GM12891 (cell line): ENCODE results near the gene NEK7.

Experiments used
- DNase-seq: peaks from one replicate; pipeline ENCODE4 v3.0.0; 2011; ENCODE audit warnings: low spot score; ENCODE audit not compliant: insufficient read length
- FAIRE-seq: peaks from 2 replicates; lab custom pipeline; 2011; peaks lifted over from hg19 to GRCh38; lab: Jason Lieb, UNC
- PAX5 ChIP-seq: IDR thresholded peaks from 2 replicates; pipeline ENCODE4 v1.6.1; 2011; ENCODE audit warnings: low read length, moderate library complexity, mild to moderate bottlenecking; ENCODE audit not compliant: insufficient read depth, severe bottlenecking
- POLR2A ChIP-seq: IDR thresholded peaks from 2 replicates; pipeline ENCODE4 v1.6.1; 2011; ENCODE audit warnings: low read depth, low read length, control low read depth
- POLR2AphosphoS5 ChIP-seq: IDR thresholded peaks from 2 replicates; pipeline ENCODE4 v1.6.1; 2011; ENCODE audit warnings: low read depth, low read length, control low read depth
- POU2F2 ChIP-seq: IDR thresholded peaks from 2 replicates; pipeline ENCODE4 v1.6.1; 2011; ENCODE audit warnings: low read depth, mild to moderate bottlenecking, control low read depth, low read length, moderate library complexity
- SPI1 ChIP-seq: IDR thresholded peaks from 2 replicates; pipeline ENCODE4 v1.6.1; 2011; ENCODE audit warnings: low read depth, low read length, control low read depth
- TAF1 ChIP-seq: IDR thresholded peaks from 2 replicates; pipeline ENCODE4 v1.6.1; 2011; ENCODE audit warnings: low read depth, low read length, control low read depth

The NEK7 gene

GRCh38 chr1:198320759-198321158, 164.0 kb downstream of the NEK7 start:
- TF ChIP-seq TAF1, result no peak
- no peak for TF ChIP-seq PAX5
- peak; percentile 25; the same call in 1 of the 2 replicates for TF ChIP-seq SPI1
- TF ChIP-seq POU2F2, result no peak
- TF ChIP-seq POLR2AphosphoS5, result no peak
- TF ChIP-seq POLR2A, result no peak
- FAIRE-seq (peak; percentile 55), DNase-seq (no peak)

- DNase-seq (no peak), FAIRE-seq (no peak)
Measured at GRCh38 chr1:198326232-198326631, 169.4 kb downstream of the NEK7 start.

GRCh38 chr1:198326915-198327314, 170.1 kb downstream of the NEK7 start:
- FAIRE-seq (no peak), DNase-seq (no peak)
- TF ChIP-seq PAX5 (no peak), SPI1 (no peak), POLR2AphosphoS5 (no peak), POLR2A (no peak), TAF1 (no peak)

More at GRCh38 chr1:198326232-198326631, 169.4 kb downstream of the NEK7 start:
- TF ChIP-seq SPI1 (no peak), TAF1 (no peak), POU2F2 (no peak), POLR2A (no peak), POLR2AphosphoS5 (no peak), PAX5 (no peak)

GRCh38 chr1:198328458-198329032, 171.7 kb downstream of the NEK7 start:
- no peak for DNase-seq
- TF ChIP-seq PAX5 (no peak), POLR2A (no peak), POLR2AphosphoS5 (no peak)
- no peak for FAIRE-seq

GRCh38 chr1:198330982-198331615, 174.3 kb downstream of the NEK7 start:
- TF ChIP-seq SPI1 (no peak), POU2F2 (no peak), TAF1 (no peak), PAX5 (no peak), POLR2AphosphoS5 (no peak), POLR2A (no peak)
- no peak for FAIRE-seq
- DNase-seq, result no peak

- FAIRE-seq, result no peak
- no peak for DNase-seq
- TF ChIP-seq POU2F2, result no peak
- no peak for TF ChIP-seq TAF1
- TF ChIP-seq POLR2AphosphoS5, result no peak
- no peak for TF ChIP-seq PAX5
- no peak for TF ChIP-seq POLR2A
- TF ChIP-seq SPI1, result no peak
Measured at GRCh38 chr1:198333744-198334143, 176.9 kb downstream of the NEK7 start.

- no peak for TF ChIP-seq POLR2A
- TF ChIP-seq POLR2AphosphoS5, result no peak
- TF ChIP-seq TAF1, result no peak
- no peak for TF ChIP-seq POU2F2
- TF ChIP-seq PAX5, result no peak
- TF ChIP-seq SPI1, result no peak
- FAIRE-seq, result no peak
- no peak for DNase-seq
Measured at GRCh38 chr1:198335663-198336062, 178.9 kb downstream of the NEK7 start.

- no peak for DNase-seq
- FAIRE-seq, result no peak
- no peak for TF ChIP-seq SPI1
- no peak for TF ChIP-seq POU2F2
- TF ChIP-seq PAX5, result no peak
- no peak for TF ChIP-seq POLR2A
- no peak for TF ChIP-seq TAF1
- no peak for TF ChIP-seq POLR2AphosphoS5
Measured at GRCh38 chr1:198337886-198338285, 181.1 kb downstream of the NEK7 start.

- TF ChIP-seq SPI1 (peak; percentile 72), POLR2AphosphoS5 (no peak), POLR2A (no peak)
Measured at GRCh38 chr1:198340139-198340538, 183.3 kb downstream of the NEK7 start.

More at GRCh38 chr1:198340139-198340538, 183.3 kb downstream of the NEK7 start:
- FAIRE-seq (no peak), DNase-seq (no peak)
